GM18867 (cell line): ENCODE results near the gene NPY4R2.
"Not testable (repeated sequence)": the region's sequence is repeated elsewhere in the genome, so short reads cannot be mapped to it uniquely, and the experiment has no call there.

Experiments used
- ATAC-seq: cut with Tn5 transposase; IDR thresholded peaks from one replicate; pipeline ENCODE4 v1.9.1; 2021; ENCODE audit warnings: mild to moderate bottlenecking, moderate library complexity; ENCODE audit not compliant: unreplicated experiment

The NPY4R2 gene, protein sequence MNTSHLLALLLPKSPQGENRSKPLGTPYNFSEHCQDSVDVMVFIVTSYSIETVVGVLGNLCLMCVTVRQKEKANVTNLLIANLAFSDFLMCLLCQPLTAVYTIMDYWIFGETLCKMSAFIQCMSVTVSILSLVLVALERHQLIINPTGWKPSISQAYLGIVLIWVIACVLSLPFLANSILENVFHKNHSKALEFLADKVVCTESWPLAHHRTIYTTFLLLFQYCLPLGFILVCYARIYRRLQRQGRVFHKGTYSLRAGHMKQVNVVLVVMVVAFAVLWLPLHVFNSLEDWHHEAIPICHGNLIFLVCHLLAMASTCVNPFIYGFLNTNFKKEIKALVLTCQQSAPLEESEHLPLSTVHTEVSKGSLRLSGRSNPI

DNA sequence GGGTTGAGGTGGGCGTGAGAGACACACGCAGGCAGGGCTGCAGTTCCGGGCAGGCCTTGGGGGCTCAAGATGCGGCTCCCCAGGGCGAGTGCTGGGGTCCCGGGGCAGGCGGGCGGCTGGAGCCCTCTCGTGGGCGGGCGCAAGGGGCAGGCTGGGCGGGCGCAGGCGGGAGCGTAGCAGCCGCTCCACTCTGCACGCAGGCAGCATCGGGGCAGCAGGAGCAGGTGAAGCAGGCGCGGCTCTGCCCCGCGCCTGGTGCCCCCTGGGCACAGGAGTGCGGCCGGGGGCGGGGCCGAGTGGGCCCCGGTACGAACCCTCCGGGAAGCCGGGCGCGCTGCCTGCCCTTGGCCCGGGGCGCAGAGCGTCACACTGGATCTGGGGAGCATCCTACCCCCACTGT lies at the start of gene NPY4R2:
NPY4R2 (plus strand) TSS at position 188 of the 400 bp plus-strand sequence. CDS start 3,326 bp downstream, outside the sequence.
- not testable (repeated sequence) for ATAC-seq

GRCh38 chr10:47870887-47871286 lies 47.6 kb upstream of the NPY4R2 start:
- not testable (repeated sequence) for ATAC-seq

DNA sequence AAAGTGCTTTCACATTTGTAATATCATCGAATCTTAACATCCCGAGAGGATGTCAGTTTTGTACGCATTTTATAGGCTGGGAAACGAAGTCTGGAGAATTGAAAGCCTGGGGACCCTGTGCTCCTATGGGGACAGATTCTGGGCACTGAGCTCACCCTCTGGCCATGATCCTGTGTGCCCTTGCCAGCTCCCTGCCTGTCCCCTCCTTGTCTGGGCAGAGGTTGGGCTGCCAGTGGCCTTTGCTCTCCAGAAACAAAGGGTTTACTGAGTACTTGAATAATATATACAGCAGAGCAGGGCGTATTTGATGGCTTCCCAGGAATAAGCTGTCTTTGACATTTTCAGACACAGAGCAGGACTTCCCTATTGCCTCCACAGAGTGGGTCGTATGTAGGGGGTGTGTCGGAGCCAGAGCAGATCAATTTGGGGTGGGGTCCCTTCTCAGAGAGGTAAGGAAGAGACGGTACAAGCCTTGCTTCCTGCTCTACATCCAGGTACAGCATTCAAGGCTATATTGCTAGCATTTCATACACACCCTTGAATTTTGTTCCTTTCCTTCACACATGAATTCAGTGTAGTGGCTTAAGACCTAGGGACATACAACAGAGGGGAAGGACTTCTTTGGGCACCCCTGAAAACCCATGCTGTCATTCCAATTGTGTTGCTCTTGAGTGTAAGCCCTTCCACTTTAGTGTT lies 46.8 kb upstream of the NPY4R2 start:
- ATAC-seq, result not testable (repeated sequence)

GRCh38 chr10:47872236-47872635 lies 46.2 kb upstream of the NPY4R2 start:
- not testable (repeated sequence) for ATAC-seq

DNA sequence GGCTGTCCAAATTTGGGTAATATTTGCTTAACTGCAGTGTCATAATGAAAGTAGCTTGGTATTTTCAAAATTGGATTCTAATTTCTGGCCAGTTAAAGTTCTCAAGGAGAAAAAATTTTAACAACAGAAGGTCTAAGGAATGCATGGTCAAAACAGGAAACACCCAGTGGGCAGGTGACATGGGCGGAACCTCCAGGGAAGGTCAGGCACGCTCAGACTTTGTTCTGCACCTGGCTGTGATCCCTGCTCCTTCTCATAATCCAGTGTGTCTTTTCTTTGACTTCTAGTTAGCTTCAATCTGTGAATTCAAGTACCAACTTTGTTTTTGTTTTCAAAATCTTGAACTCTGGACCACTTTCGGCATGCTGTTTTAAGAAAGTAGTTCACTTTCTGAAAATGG lies 34.2 kb upstream of the NPY4R2 start:
- ATAC-seq, result not testable (repeated sequence)

DNA sequence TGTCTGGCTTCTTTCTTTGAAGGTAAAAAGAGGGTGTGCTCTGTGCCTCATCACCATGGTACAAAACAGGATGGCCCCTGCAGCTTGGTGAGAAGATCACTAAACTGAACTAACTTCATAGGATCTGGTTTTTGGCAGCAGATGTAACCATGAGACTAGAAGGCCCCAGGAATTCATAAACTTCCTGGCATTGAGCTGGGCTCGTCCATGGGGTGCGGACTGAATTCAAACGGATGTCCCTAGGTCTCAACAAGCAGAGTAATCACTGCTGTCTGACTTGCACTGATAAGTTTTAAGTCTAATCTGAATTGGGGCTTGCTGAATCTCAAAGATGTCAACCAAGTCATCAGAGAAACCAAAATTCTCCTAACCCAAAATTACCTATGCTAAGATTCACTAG lies 33.5 kb upstream of the NPY4R2 start:
- not testable (repeated sequence) for ATAC-seq

DNA sequence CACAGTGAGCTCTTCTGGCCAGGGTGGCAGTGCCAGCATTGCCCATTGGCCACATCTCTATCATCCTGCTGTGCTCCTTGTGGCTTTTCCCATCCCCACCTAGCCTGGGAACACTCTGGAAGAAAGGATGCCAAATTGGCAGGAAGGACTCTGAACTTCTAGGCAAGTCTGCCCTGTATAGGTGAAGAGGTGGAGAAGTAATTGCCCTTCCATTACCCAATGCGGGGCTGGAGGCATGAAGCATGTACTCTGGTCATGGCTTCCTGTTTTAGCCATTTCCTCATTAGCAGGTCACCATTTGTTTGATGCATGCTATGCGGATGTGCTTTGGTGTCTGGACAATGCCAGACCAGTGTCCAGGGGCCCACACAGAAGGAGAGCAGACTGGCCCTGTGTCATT lies 32.1 kb upstream of the NPY4R2 start:
- not testable (repeated sequence) for ATAC-seq

- ATAC-seq, result not testable (repeated sequence)
These were observed 31.6 kb upstream of the NPY4R2 start for GRCh38 chr10:47886827-47887226.

- ATAC-seq, result not testable (repeated sequence)
These were observed 27.7 kb upstream of the NPY4R2 start for GRCh38 chr10:47890737-47891136.

DNA sequence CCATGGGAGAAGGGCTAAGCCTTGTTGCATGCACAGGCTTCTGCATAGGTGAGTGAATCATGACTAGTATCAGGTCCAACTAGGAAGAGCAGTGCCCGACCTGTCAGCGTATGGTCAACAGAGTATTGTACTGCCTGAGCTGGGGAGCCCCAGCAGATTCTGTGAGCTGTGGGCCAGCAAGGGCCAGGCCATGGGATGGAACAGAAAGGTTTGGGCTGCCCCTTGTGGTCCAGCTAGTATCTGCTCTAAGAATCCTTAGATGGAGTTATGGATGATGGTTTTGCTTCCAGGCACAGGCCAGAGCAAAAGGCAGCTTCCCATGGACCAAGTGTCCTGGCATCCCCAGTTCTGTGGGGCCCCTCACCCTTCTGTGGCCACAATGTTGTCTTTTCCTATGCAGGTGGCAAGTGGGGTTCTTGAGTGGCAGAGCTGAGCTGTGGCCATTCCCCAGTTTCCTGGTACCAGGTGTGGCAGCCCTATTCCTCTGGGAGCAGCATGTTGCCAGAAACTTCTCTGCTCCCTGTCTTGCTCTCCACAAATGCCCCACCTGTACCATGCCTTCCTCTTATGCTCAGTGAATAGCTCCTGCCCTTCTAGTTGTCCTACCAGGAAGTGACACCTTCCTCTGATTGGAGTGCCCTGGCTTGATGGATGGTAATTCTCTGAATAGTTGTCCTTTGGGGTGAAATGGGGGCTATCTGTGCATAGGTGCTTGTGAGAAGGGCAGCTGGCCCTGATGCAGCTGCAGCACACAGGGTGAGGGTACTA lies 25.8 kb upstream of the NPY4R2 start:
- not testable (repeated sequence) for ATAC-seq

- ATAC-seq, result not testable (repeated sequence)
These were observed 23.9 kb upstream of the NPY4R2 start for GRCh38 chr10:47894571-47894970.

DNA sequence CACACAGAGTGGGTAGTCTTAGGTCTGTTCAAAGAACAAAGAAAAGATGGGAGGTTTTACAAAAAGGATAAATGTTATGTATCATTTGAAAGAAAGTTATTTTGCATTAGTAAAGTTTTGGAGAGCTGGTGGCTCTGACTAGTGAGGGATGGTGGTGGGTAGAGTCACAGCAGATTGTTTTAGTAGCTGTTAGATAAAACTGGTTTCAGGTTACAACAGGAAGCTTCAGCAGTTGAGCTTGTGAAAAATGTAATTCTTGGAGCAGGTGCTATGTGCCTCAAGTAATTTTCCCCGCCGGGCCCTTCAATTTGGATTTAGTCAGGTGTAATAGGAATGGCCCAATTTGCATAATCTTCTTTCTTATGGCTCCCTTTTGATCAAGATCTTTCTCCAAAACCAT lies 20.6 kb upstream of the NPY4R2 start:
- not testable (repeated sequence) for ATAC-seq

- not testable (repeated sequence) for ATAC-seq
These were observed 9.1 kb upstream of the NPY4R2 start for GRCh38 chr10:47909333-47909732.

DNA sequence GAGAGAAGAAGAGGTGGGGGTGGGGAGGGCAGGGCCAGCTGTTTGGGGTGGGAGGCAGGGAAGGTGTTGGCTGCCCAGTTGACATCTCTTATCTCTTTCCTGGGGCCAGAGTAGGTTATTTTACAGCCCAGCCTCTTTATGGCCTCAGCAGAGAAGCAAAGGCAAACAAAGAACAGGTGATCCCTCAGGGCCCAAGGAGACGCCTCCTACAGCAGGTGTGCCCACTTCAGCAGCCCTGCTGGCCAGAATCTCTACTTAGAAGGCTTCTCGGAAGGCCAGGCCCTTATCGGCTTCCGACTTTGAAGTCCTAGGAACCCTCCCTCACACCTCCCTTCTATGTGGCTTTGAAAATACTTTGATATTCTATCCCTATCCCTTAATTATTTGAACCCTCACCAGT lies 8.0 kb upstream of the NPY4R2 start:
- not testable (repeated sequence) for ATAC-seq

DNA sequence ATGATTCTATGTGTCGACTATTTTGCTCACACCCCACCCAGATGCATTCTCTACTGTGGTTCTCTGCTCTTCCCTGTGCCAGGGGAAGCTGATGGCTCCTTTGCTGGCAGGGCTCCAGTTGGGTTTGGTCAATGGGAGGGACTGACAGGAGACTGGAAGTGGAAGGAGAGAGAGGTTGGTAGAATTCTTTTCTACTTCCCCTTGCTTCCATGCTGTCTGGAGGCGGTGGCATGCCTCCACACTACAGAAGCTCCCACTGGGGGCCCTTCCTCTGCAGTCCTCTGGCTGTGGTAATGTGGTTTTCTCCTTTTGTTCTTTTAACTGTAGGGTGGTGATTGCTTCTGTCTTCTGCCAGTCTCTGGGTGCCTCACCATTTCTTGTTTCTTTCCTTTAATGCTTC lies 4.4 kb upstream of the NPY4R2 start:
- ATAC-seq, result not testable (repeated sequence)

DNA sequence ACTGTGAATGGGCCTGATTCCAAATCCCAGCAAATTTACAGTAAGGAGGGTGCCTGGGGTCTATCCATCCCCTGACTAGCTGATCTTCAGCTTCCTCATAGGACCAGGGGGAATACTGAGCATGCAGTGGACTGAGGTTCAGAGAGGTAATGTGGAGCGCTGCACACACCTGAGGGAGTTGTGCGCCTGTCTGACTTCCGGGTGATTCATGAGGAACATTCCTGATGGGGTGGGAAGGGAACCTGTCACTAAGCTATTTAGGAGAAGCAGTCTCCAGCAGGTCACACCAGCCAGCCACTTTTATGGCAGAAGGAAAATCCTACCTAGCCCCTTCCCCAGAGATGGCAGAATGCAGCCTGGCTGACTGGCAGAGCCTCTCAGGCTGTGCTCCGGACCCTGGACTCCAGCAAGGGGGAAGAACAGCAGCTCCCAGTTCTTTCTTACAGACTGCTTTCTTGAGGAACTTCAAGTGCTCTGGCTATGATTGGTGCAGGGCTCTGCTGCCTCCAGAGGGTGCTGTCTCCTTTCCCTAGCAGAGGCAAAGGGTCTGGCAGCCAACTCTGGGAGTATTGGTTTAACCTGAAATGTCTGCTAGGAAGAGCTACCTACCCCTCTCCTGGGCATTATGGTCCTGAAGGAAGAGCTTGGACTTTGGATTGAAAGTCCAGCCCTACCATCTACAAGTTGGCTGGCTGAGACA lies 2.5 kb upstream of the NPY4R2 start:
- ATAC-seq, result not testable (repeated sequence)

GRCh38 chr10:47920610-47921009 lies 2.1 kb downstream of the NPY4R2 start:
- ATAC-seq, result not testable (repeated sequence)

- ATAC-seq, result not testable (repeated sequence)
These were observed 4.0 kb downstream of the NPY4R2 start for GRCh38 chr10:47922503-47922902.

DNA sequence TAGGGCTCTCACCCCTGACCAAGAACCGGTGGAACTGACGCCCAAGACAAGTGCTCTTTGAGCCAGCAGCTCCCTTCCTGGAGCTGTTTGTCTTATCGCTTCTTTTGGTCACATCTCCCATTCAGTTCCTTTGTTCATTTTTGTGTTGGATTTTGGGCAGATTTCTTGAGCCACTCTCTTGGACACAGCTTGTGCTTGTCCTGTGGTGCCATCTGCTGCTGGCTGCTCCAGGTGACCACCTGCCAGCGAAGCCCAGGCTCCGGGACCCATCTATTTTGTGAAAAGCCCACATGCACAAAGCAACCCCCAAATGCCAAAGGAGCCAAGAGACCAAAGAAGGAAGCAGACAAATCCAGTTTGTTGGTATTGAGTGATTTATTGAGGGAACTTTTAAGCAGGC lies 6.2 kb downstream of the NPY4R2 start:
- ATAC-seq, result not testable (repeated sequence)

- ATAC-seq, result not testable (repeated sequence)
These were observed 8.9 kb downstream of the NPY4R2 start for GRCh38 chr10:47927147-47927916.
